Pancreas (tissue), 10 donors: ENCODE measurements around the gene C5orf63. TPM values are rescaled to one million over a fixed set of nuclear protein-coding genes. Genes with fewer than 3 reads are reported as not detected.
A peak's percentile ranks its signal among the peaks of the same experiment; 100 is the strongest.
"Not testable (repeated sequence)": the region's sequence is repeated elsewhere in the genome, so short reads cannot be mapped to it uniquely, and the experiment has no call there.

ENCODE experiments used
- ATAC-seq, 4 donors: fragments of 200-7000 bp; cut with Tn5 transposase; one replicate each; pipeline versions ENCODE4 v1.8.0 to v1.9.1; 2020; ENCODE audit warnings: mild to moderate bottlenecking in 4 of 4, moderate library complexity in 4 of 4
- DNase-seq, 6 donors: peaks; one replicate each; pipeline ENCODE4 v3.0.0-alpha.2; 2020
- FAIRE-seq: peaks from 2 replicates; lab custom pipeline; 2012; peaks lifted over from hg19 to GRCh38; lab: Jason Lieb, UNC
- H3K27ac ChIP-seq, 4 donors: fragments of 200-600 bp; sonication (generic); 1 replicate in 3 of 4; 2 replicates in 1 of 4; pipeline versions ENCODE4 v1.5.0 to v1.8.0; 2020
- H3K27me3 ChIP-seq, 4 donors: fragments of 200-600 bp; one replicate each; pipeline ENCODE4 v1.8.0; 2021
- H3K36me3 ChIP-seq, 3 donors: fragments of 200-600 bp; sonication (generic) in 1 of 3; one replicate each; pipeline versions ENCODE4 v1.5.0 to v1.8.0; 2020 to 2021
- H3K4me1 ChIP-seq, 3 donors: fragments of 200-600 bp; one replicate each; pipeline ENCODE4 v1.8.0; 2021
- H3K4me3 ChIP-seq, 4 donors: fragments of 200-600 bp; sonication (generic) in 2 of 4; one replicate each; pipeline versions ENCODE4 v1.5.0 to v1.8.0; 2020 to 2021
- H3K9me3 ChIP-seq, 4 donors: fragments of 200-600 bp; one replicate each; pipeline ENCODE4 v1.8.0; 2021
- CTCF ChIP-seq, 4 donors: fragments of 200-600 bp; sonication (generic) in 3 of 4; IDR thresholded peaks; one replicate each; pipeline versions ENCODE4 v1.5.0 to v1.8.0; 2021; ENCODE audit warnings: antibody characterized with exemption in 4 of 4
- WGBS, 2 donors: extraction: QIAGEN DNeasy Blood & Tissue Kit; methylation state at CpG; one replicate each; pipeline ENCODE4 v1.1.7; 2013; 5-methylcytosine and 5-hydroxymethylcytosine counted together
- intact Hi-C, 3 donors: fragments of 100-400 bp; cut with DNase I; formaldehyde crosslinking; loops; one replicate each; pipeline versions ENCODE4 v1.11.1 to v1.14.2; 2022
- polyA plus RNA-seq, 2 donors: library from polyadenylated mRNA; stranded (reverse); fragments of 200-250 nt; gene quantifications; one replicate each; pipeline ENCODE4 v1.2.3, GENCODE V29; 2013
- total RNA-seq, 6 donors: library from RNA; stranded (reverse); fragmentation: NEBNext Ultra II Directional in 4 of 6; extraction: Animal tissue kit (Norgen Biotek cat#: 25700) in 4 of 6; gene quantifications; one replicate each; pipeline versions ENCODE4 v1.2.1 to v1.2.4, GENCODE V29; 2021 to 2023
- donor health status: healthy with polysubstance abuse.
- donor health status: DM: no; HTN: no; CAD: no; lungs with moderate emphysema.
- donor health status: DM: no; HTN: no; CAD: no.
- donor health status: control.
- donor health status: control.
- donor health status: Bipolar disorder and iron deficiency.
- donor health status: DM: yes; HTN: yes; CAD: no.
- donor health status: DM: no; HTN: no; CAD: no.
- donor health status: DM: no; HTN: no; CAD: no.
- donor health status: DM: yes; HTN: yes; CAD: no.

C5orf63 gene
- total RNA-seq (1 to 10 TPM; 1.6 to 8.8 (median 3.5) TPM), polyA plus RNA-seq (1 to 10 TPM; 2.9 to 3.6 TPM)

- Histone ChIP-seq H3K9me3 (no peaks in the 10 kb centered on the region), H3K27ac (peak within 1 kb of the TSS; percentile 12 to 41 (median 22)), H3K4me3 (peak within 1 kb of the TSS; percentile 40 to 73 (median 58)), H3K27me3 (no peaks in the 10 kb centered on the region), H3K36me3 (no peaks in the 10 kb centered on the region), H3K4me1 (no peaks in the 10 kb centered on the region)
- FAIRE-seq (no peak), ATAC-seq (peak; percentile 97 to 99 (median 98)), DNase-seq (peak; percentile 53 to 85 (median 67))
- intact Hi-C loops = no loop called here
- WGBS, 2 donors = 10% methylated on average over 56 of the region's 56 CpGs
- peak in 3 of 4 donors; percentile 16 to 43 (median 43) for TF ChIP-seq CTCF (IDR thresholded peaks at IDR 0.05)
Observed at GRCh38 chr5:127072861-127073846, at the start of gene C5orf63. C5orf63 (minus strand) TSS chr5:127073502; CDS start chr5:127058995, 14,507 bp downstream.

- H3K27ac ChIP-seq = no peak overlapping the region
- 86 to 90% methylated on average over 3 of the region's 3 CpGs for WGBS, 2 donors
- H3K9me3 ChIP-seq = no peaks in the 10 kb centered on the region
- no peak for TF ChIP-seq CTCF (IDR thresholded peaks at IDR 0.05)
- H3K36me3 ChIP-seq = no peaks in the 10 kb centered on the region
- DNase-seq (no peak), FAIRE-seq (no peak), ATAC-seq (no peak)
- H3K4me3 ChIP-seq = no peak overlapping the region
- intact Hi-C loops = no loop called here
- H3K4me1 ChIP-seq = no peaks in the 10 kb centered on the region
- H3K27me3 ChIP-seq = no peaks in the 10 kb centered on the region
Observed at GRCh38 chr5:127112347-127112864, 39.1 kb upstream of the C5orf63 start.

- DNase-seq (no peak), FAIRE-seq (no peak), ATAC-seq (no peak)
- intact Hi-C loops = no loop called here
- H3K36me3 ChIP-seq = no peaks in the 10 kb centered on the region
- H3K27ac ChIP-seq = no peak overlapping the region
- H3K9me3 ChIP-seq = no peaks in the 10 kb centered on the region
- no peak for TF ChIP-seq CTCF (IDR thresholded peaks at IDR 0.05)
- H3K4me1 ChIP-seq = no peaks in the 10 kb centered on the region
- WGBS, 2 donors = 46 to 66% methylated on average over 2 of the region's 2 CpGs
- no peak overlapping the region for H3K4me3 ChIP-seq
- H3K27me3 ChIP-seq = no peaks in the 10 kb centered on the region
Observed at GRCh38 chr5:127111112-127111511, 37.8 kb upstream of the C5orf63 start.

- H3K4me3 ChIP-seq, FAIRE-seq, H3K27ac ChIP-seq, H3K27me3 ChIP-seq, intact Hi-C loops, DNase-seq, H3K36me3 ChIP-seq, H3K9me3 ChIP-seq, H3K4me1 ChIP-seq, ATAC-seq: not testable (repeated sequence)
- WGBS, 2 donors = 70 to 84% methylated on average over 8 to 9 of the region's 9 CpGs
Observed at GRCh38 chr5:127108624-127109260, 35.4 kb upstream of the C5orf63 start.

- DNase-seq (no peak), FAIRE-seq (no peak), ATAC-seq (no peak)
- Histone ChIP-seq H3K9me3 (no peaks in the 10 kb centered on the region), H3K27me3 (no peaks in the 10 kb centered on the region), H3K27ac (no peak overlapping the region), H3K4me1 (no peaks in the 10 kb centered on the region), H3K4me3 (no peak overlapping the region), H3K36me3 (no peaks in the 10 kb centered on the region)
- intact Hi-C loops = no loop called here
- no peak for TF ChIP-seq CTCF (IDR thresholded peaks at IDR 0.05)
Observed at GRCh38 chr5:127101935-127102334, 28.6 kb upstream of the C5orf63 start.
